HCT116 (cell line): ENCODE data around the gene MATK. TPM values are rescaled to one million over a fixed set of nuclear protein-coding genes. Genes with fewer than 3 reads are reported as not detected.

Source experiments
- ATAC-seq: fragments of 200-7000 bp; cut with Tn5 transposase; 2 replicates; pipeline ENCODE4 v1.9.1; 2020; ENCODE audit warnings: mild to moderate bottlenecking, moderate library complexity
- BruUV-seq: library from RNA; stranded (reverse); fragments of 400-500 nt; replicated peaks from 2 replicates; lab custom pipeline; 2021; lab: Mats Ljungman, UMichigan
- CTCF ChIA-PET: fragments of 300-600 bp; sonication (Branson Sonifier 250); formaldehyde crosslinking; loops from one replicate; lab custom pipeline; 2021; ENCODE audit warnings: antibody characterized with exemption; lab: Charles Lee
- POLR2A ChIA-PET: fragments of 300-600, 350-600 bp; sonication (Branson Sonifier 250); formaldehyde crosslinking; loops from one replicate; lab custom pipeline; 2021; ENCODE audit warnings: antibody characterized with exemption; lab: Charles Lee
- RAD21 ChIA-PET, 2 experiments: fragments of 300-600 bp; sonication (Branson Sonifier 250); formaldehyde crosslinking; loops; one replicate each; lab custom pipeline; 2023; ENCODE audit warnings: low total read pairs in 2 of 2; ENCODE audit not compliant: uncharacterized antibody in 2 of 2, unreplicated experiment in 2 of 2, low non-redundant PET in 1 of 2; lab: Charles Lee
- DNase-seq: peaks from one replicate; pipeline ENCODE4 v3.0.0-alpha.2; 2010; ENCODE audit warnings: low read depth, low spot score
- H2AFZ ChIP-seq: fragments of 200-600 bp; shearing (Covaris generic), sonication (generic); 2 replicates; pipeline ENCODE4 v1.6.1; 2017; ENCODE audit warnings: low read depth, mixed run types, mixed read lengths, antibody characterized with exemption, low read length; ENCODE audit not compliant: poor library complexity, severe bottlenecking
- H3K27ac ChIP-seq: 2 replicates; pipeline ENCODE4 v1.5.1; 2012; ENCODE audit warnings: low read depth, low read length
- H3K27me3 ChIP-seq: fragments of 200-600 bp; sonication (generic); 2 replicates; pipeline ENCODE4 v1.6.1; 2016; ENCODE audit warnings: mixed run types, low read length, mixed read lengths; ENCODE audit not compliant: insufficient read depth
- H3K36me3 ChIP-seq, 2 experiments: fragments of 200-500 bp in 1 of 2; fragments of 200-600 bp in 1 of 2; sonication (Bioruptor generic) in 1 of 2; sonication (generic) in 1 of 2; 2 replicates each; pipeline versions ENCODE4 v1.5.1 to v1.6.1; 2014 to 2016; ENCODE audit warnings: low read length in 2 of 2, inconsistent platforms in 1 of 2, mixed read lengths in 1 of 2, mixed run types in 1 of 2; ENCODE audit not compliant: insufficient read depth in 2 of 2, control insufficient read depth in 1 of 2
- H3K4me1 ChIP-seq, 2 experiments: fragments of 200-600 bp in 1 of 2; sonication (generic) in 1 of 2; 2 replicates each; pipeline versions ENCODE4 v1.5.1 to v1.6.1; 2012 to 2017; ENCODE audit warnings: low read length in 2 of 2, inconsistent platforms in 1 of 2, mild to moderate bottlenecking in 1 of 2, mixed read lengths in 1 of 2, mixed run types in 1 of 2, moderate library complexity in 1 of 2; ENCODE audit not compliant: insufficient read depth in 2 of 2, control insufficient read depth in 1 of 2
- H3K4me2 ChIP-seq: fragments of 200-600 bp; sonication (generic); 2 replicates; pipeline ENCODE4 v1.6.1; 2017; ENCODE audit warnings: mixed run types, low read length, mixed read lengths
- H3K4me3 ChIP-seq, 2 experiments: fragments of 200-600 bp in 1 of 2; sonication (generic) in 1 of 2; replicated peaks in 1 of 2; 2 replicates each; pipeline ENCODE4 v1.5.1; 2011 to 2016; ENCODE audit warnings: low read length in 2 of 2, control low read depth in 1 of 2, low read depth in 1 of 2, mild to moderate bottlenecking in 1 of 2, mixed read lengths in 1 of 2, mixed run types in 1 of 2
- H3K79me2 ChIP-seq: fragments of 200-600 bp; sonication (generic); 2 replicates; pipeline ENCODE4 v1.6.1; 2017; ENCODE audit warnings: mild to moderate bottlenecking, mixed run types, low read length, moderate library complexity, mixed read lengths; ENCODE audit not compliant: insufficient read depth
- H3K9ac ChIP-seq: fragments of 200-600 bp; sonication (generic); 2 replicates; pipeline ENCODE4 v1.6.1; 2016; ENCODE audit warnings: low read length, mixed read lengths
- H3K9me2 ChIP-seq: fragments of 200-600 bp; sonication (generic), shearing (Covaris generic); 2 replicates; pipeline ENCODE4 v1.6.1; 2017; ENCODE audit warnings: mixed run types, mild to moderate bottlenecking, moderate library complexity; ENCODE audit not compliant: insufficient read depth
- H3K9me3 ChIP-seq, 2 experiments: fragments of 200-500 bp in 1 of 2; fragments of 200-600 bp in 1 of 2; sonication (Bioruptor generic) in 1 of 2; sonication (generic) in 1 of 2; 2 replicates each; pipeline ENCODE4 v1.6.1; 2014 to 2017; ENCODE audit warnings: low read length in 2 of 2, mixed read lengths in 2 of 2, inconsistent platforms in 1 of 2, low read depth in 1 of 2, mild to moderate bottlenecking in 1 of 2, mixed run types in 1 of 2, moderate library complexity in 1 of 2; ENCODE audit not compliant: control insufficient read depth in 1 of 2, insufficient read depth in 1 of 2
- H4K20me1 ChIP-seq: fragments of 200-600 bp; sonication (generic), shearing (Covaris generic); 2 replicates; pipeline ENCODE4 v1.6.1; 2017; ENCODE audit warnings: mixed run types, mild to moderate bottlenecking, moderate library complexity; ENCODE audit not compliant: insufficient read depth
- ELF1 ChIP-seq: IDR thresholded peaks from 2 replicates; pipeline ENCODE4 v1.6.1; 2012; ENCODE audit warnings: low read depth, borderline replicate concordance
- EZH2phosphoT487 ChIP-seq: fragments of 200-600 bp; IDR thresholded peaks from 2 replicates; pipeline ENCODE4 v1.6.1; 2018; ENCODE audit warnings: antibody characterized with exemption, borderline replicate concordance
- JUND ChIP-seq: IDR thresholded peaks from 2 replicates; pipeline ENCODE4 v1.6.1; 2012
- POLR2AphosphoS5 ChIP-seq: IDR thresholded peaks from 2 replicates; pipeline ENCODE4 v1.6.1; 2011; ENCODE audit warnings: mild to moderate bottlenecking, low read depth, low read length, moderate library complexity
- REST ChIP-seq: IDR thresholded peaks from 2 replicates; pipeline ENCODE4 v1.6.1; 2012; ENCODE audit warnings: low read depth
- SP1 ChIP-seq: IDR thresholded peaks from 2 replicates; pipeline ENCODE4 v1.6.1; 2012; ENCODE audit warnings: low read depth
- SRF ChIP-seq: IDR thresholded peaks from 2 replicates; pipeline ENCODE4 v1.6.1; 2012; ENCODE audit warnings: low read depth
- TCF7L2 ChIP-seq: IDR thresholded peaks from 2 replicates; pipeline ENCODE4 v1.7.0; 2011; ENCODE audit warnings: borderline replicate concordance, inconsistent platforms; ENCODE audit not compliant: insufficient read depth, insufficient read length; ENCODE audit errors: extremely low read depth
- YY1 ChIP-seq: IDR thresholded peaks from 2 replicates; pipeline ENCODE4 v1.6.1; 2011; ENCODE audit warnings: low read length, low read depth, moderate library complexity, mild to moderate bottlenecking; ENCODE audit not compliant: insufficient replicate concordance; ENCODE audit errors: extremely low read depth
- intact Hi-C: fragments of 100-400 bp; cut with micrococcal nuclease; formaldehyde crosslinking; loops from 2 replicates; pipeline ENCODE4 v1.10.0; 2022
- total RNA-seq: library from RNA; stranded (reverse); gene quantifications from one replicate; pipeline ENCODE4 v1.2.1, GENCODE V29; 2021; ENCODE audit not compliant: unreplicated experiment

MATK gene
- total RNA-seq, 1 experiment from 2014 or later = not detected

GRCh38 chr19:3785451-3785937, 687 bp downstream of the MATK start:
- DNase-seq = no peak
- Histone ChIP-seq H3K4me3 (no peak overlapping the region), H4K20me1 (no peaks in the 10 kb centered on the region), H2AFZ (no peak overlapping the region), H3K9me2 (no peaks in the 10 kb centered on the region), H3K27me3 (no peaks in the 10 kb centered on the region), H3K4me2 (no peak overlapping the region), H3K79me2 (no peaks in the 10 kb centered on the region), H3K9ac (no peak overlapping the region), H3K9me3 (peaks cover 9 to 21% of the 10 kb centered on the region in 2 experiments; a peak in 3 of 4 replicates), H3K4me1 (no peaks in the 10 kb centered on the region), H3K36me3 (no peaks in the 10 kb centered on the region), H3K27ac (no peak overlapping the region)
- BruUV-seq = no TSS peak
- no peak for ATAC-seq
- RAD21 ChIA-PET = no interaction called here
- POLR2A ChIA-PET = no interaction called here
- intact Hi-C loops = no loop called here
- TF ChIP-seq JUND (no peak), YY1 (no peak), TCF7L2 (no peak), POLR2AphosphoS5 (no peak)
- CTCF ChIA-PET = no interaction called here

GRCh38 chr19:3784607-3785450, 1.4 kb downstream of the MATK start:
- Histone ChIP-seq H3K27ac (no peak overlapping the region), H4K20me1 (no peaks in the 10 kb centered on the region), H3K36me3 (no peaks in the 10 kb centered on the region), H3K9ac (no peak overlapping the region), H3K4me2 (no peak overlapping the region), H3K79me2 (no peaks in the 10 kb centered on the region), H3K9me3 (peaks cover 9 to 21% of the 10 kb centered on the region in 2 experiments; a peak in 3 of 4 replicates), H2AFZ (no peak overlapping the region)
- BruUV-seq = no TSS peak
- RAD21 ChIA-PET = no interaction called here
- POLR2A ChIA-PET = no interaction called here
- TF ChIP-seq SRF = no peak
- no peak for TF ChIP-seq EZH2phosphoT487
- no peak for TF ChIP-seq SP1
- TF ChIP-seq POLR2AphosphoS5 = no peak
- no peak for TF ChIP-seq REST
- no peak for TF ChIP-seq ELF1
- TF ChIP-seq, all 23 proteins: peak for 0
- Histone ChIP-seq H3K4me1 (no peaks in the 10 kb centered on the region), H3K4me3 (no peak overlapping the region), H3K27me3 (no peaks in the 10 kb centered on the region), H3K9me2 (no peaks in the 10 kb centered on the region)
- ATAC-seq = peak; percentile 39; the same call in 1 of the 2 replicates
- CTCF ChIA-PET = no interaction called here
- intact Hi-C loops = no loop called here
- DNase-seq = no peak
